ENCODE results near the gene PKM.
"Not testable (repeated sequence)": the region's sequence is repeated elsewhere in the genome, so short reads cannot be mapped to it uniquely, and the experiment has no call there.

GRCh38 chr15:72171978-72172377 is 59.0 kb downstream of the PKM start:
- not testable (repeated sequence) for TF ChIP-seq CTCF (IDR thresholded peaks at IDR 0.05; ENCODE audit: borderline replicate concordance, extremely low read depth, low read length, poor library complexity, severe bottlenecking); EZH2 (IDR thresholded peaks at IDR 0.05; ENCODE audit: borderline replicate concordance, low read depth, low read length, severe bottlenecking)
